ENCODE results near the gene NRG3.

DNA sequence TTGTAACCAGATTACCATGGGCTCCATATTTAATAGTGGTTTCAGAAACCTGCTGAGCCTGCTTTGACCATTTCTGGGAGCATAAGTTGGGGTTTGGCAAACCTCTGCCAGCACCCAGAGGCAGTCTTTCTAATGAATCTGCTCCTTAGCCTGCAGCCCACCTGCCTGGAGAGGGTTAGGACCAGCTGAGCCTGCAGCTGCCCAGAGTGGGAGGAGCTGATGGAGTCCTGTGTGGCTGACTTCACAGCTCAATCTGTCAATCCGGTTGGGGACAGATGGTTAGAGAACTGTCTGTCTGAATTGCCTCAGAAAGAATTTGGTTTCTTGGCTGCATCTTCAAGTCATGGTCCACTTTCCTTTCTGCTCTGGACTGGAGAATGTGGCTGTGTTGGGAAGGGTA is 444.6 kb downstream of the NRG3 start:
- TF ChIP-seq, protein P1, sequence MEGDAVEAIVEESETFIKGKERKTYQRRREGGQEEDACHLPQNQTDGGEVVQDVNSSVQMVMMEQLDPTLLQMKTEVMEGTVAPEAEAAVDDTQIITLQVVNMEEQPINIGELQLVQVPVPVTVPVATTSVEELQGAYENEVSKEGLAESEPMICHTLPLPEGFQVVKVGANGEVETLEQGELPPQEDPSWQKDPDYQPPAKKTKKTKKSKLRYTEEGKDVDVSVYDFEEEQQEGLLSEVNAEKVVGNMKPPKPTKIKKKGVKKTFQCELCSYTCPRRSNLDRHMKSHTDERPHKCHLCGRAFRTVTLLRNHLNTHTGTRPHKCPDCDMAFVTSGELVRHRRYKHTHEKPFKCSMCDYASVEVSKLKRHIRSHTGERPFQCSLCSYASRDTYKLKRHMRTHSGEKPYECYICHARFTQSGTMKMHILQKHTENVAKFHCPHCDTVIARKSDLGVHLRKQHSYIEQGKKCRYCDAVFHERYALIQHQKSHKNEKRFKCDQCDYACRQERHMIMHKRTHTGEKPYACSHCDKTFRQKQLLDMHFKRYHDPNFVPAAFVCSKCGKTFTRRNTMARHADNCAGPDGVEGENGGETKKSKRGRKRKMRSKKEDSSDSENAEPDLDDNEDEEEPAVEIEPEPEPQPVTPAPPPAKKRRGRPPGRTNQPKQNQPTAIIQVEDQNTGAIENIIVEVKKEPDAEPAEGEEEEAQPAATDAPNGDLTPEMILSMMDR (IDR thresholded peaks at IDR 0.05) = no peak
- TF ChIP-seq POLR2A (IDR thresholded peaks at IDR 0.05) (no peak), EP300 (IDR thresholded peaks at IDR 0.05) (no peak)

All from tibial nerve (tissue), 4 donors.